Nephron progenitor cell (in vitro differentiated cells): Measurements from ENCODE around the gene TMEM141.
A peak's percentile ranks its signal among the peaks of the same experiment; 100 is the strongest.
"Not testable (repeated sequence)": the region's sequence is repeated elsewhere in the genome, so short reads cannot be mapped to it uniquely, and the experiment has no call there.

Source experiments
- DNase-seq: peaks from one replicate; pipeline ENCODE4 v3.0.0; 2021
- H3K27ac Mint-ChIP-seq: 2 replicates; pipeline ENCODE4 v1.8.0; 2021; ENCODE audit warnings: mild to moderate bottlenecking, moderate library complexity, mixed read lengths
- H3K27me3 Mint-ChIP-seq: 2 replicates; pipeline ENCODE4 v1.8.0; 2021; ENCODE audit warnings: mild to moderate bottlenecking, low read depth, mixed read lengths; ENCODE audit not compliant: poor library complexity
- H3K36me3 Mint-ChIP-seq: 2 replicates; pipeline ENCODE4 v1.8.0; 2021; ENCODE audit warnings: low read depth, mixed read lengths
- H3K4me1 Mint-ChIP-seq: 2 replicates; pipeline ENCODE4 v1.8.0; 2021; ENCODE audit warnings: mixed read lengths
- H3K4me3 Mint-ChIP-seq: 2 replicates; pipeline ENCODE4 v1.8.0; 2021; ENCODE audit warnings: mild to moderate bottlenecking, moderate library complexity, mixed read lengths
- H3K9me3 Mint-ChIP-seq: 2 replicates; pipeline ENCODE4 v1.8.0; 2021; ENCODE audit warnings: mild to moderate bottlenecking, moderate library complexity, mixed read lengths
- TF ChIP-seq, protein P1 (sequence below): fragments of 200-600 bp; sonication (generic); IDR thresholded peaks from 2 replicates; pipeline ENCODE4 v1.5.0; 2021; ENCODE audit warnings: antibody characterized with exemption

The TMEM141 gene

GRCh38 chr9:136765041-136765440, 26.1 kb upstream of the TMEM141 start:
- Mint-ChIP-seq H3K4me1 (peaks cover 31% of the 10 kb centered on the region), H3K36me3 (no peaks in the 10 kb centered on the region), H3K27ac (no peak overlapping the region), H3K9me3 (no peaks in the 10 kb centered on the region), H3K27me3 (peaks cover 23% of the 10 kb centered on the region), H3K4me3 (no peak overlapping the region)
- DNase-seq = no peak
- TF ChIP-seq, protein P1, sequence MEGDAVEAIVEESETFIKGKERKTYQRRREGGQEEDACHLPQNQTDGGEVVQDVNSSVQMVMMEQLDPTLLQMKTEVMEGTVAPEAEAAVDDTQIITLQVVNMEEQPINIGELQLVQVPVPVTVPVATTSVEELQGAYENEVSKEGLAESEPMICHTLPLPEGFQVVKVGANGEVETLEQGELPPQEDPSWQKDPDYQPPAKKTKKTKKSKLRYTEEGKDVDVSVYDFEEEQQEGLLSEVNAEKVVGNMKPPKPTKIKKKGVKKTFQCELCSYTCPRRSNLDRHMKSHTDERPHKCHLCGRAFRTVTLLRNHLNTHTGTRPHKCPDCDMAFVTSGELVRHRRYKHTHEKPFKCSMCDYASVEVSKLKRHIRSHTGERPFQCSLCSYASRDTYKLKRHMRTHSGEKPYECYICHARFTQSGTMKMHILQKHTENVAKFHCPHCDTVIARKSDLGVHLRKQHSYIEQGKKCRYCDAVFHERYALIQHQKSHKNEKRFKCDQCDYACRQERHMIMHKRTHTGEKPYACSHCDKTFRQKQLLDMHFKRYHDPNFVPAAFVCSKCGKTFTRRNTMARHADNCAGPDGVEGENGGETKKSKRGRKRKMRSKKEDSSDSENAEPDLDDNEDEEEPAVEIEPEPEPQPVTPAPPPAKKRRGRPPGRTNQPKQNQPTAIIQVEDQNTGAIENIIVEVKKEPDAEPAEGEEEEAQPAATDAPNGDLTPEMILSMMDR = no peak

GRCh38 chr9:136765745-136766409, 25.3 kb upstream of the TMEM141 start:
- peaks cover 28% of the 10 kb centered on the region for H3K27me3 Mint-ChIP-seq
- H3K9me3 Mint-ChIP-seq, H3K27ac Mint-ChIP-seq, H3K36me3 Mint-ChIP-seq, DNase-seq, H3K4me3 Mint-ChIP-seq: not testable (repeated sequence)
- peaks cover 25% of the 10 kb centered on the region for H3K4me1 Mint-ChIP-seq

- Mint-ChIP-seq H3K4me1 (peaks cover 19% of the 10 kb centered on the region), H3K27me3 (peaks cover 34% of the 10 kb centered on the region)
- peak; percentile 47 for DNase-seq
- H3K27ac Mint-ChIP-seq, H3K9me3 Mint-ChIP-seq, H3K4me3 Mint-ChIP-seq, H3K36me3 Mint-ChIP-seq: not testable (repeated sequence)
- TF ChIP-seq, protein P1 = peak; percentile 50
These were observed 24.6 kb upstream of the TMEM141 start for GRCh38 chr9:136766410-136767120.

- DNase-seq = peak; percentile 79
- H3K4me3 Mint-ChIP-seq = peak overlapping the region; percentile 65
- no peak overlapping the region for H3K27ac Mint-ChIP-seq
- peaks cover 14% of the 10 kb centered on the region for H3K9me3 Mint-ChIP-seq
- TF ChIP-seq, protein P1 = peak; percentile 37
- peaks cover 46% of the 10 kb centered on the region for H3K27me3 Mint-ChIP-seq
- H3K4me1 Mint-ChIP-seq = peaks cover 19% of the 10 kb centered on the region
- no peaks in the 10 kb centered on the region for H3K36me3 Mint-ChIP-seq
These were observed 21.4 kb upstream of the TMEM141 start for GRCh38 chr9:136769710-136770191.

- DNase-seq = no peak
- Mint-ChIP-seq H3K36me3 (no peaks in the 10 kb centered on the region), H3K27ac (no peak overlapping the region), H3K4me3 (no peak overlapping the region), H3K9me3 (peaks cover 17% of the 10 kb centered on the region), H3K27me3 (peaks cover 51% of the 10 kb centered on the region), H3K4me1 (peaks cover 13% of the 10 kb centered on the region)
- TF ChIP-seq, protein P1 = no peak
These were observed 19.2 kb upstream of the TMEM141 start for GRCh38 chr9:136771907-136772415.

DNA sequence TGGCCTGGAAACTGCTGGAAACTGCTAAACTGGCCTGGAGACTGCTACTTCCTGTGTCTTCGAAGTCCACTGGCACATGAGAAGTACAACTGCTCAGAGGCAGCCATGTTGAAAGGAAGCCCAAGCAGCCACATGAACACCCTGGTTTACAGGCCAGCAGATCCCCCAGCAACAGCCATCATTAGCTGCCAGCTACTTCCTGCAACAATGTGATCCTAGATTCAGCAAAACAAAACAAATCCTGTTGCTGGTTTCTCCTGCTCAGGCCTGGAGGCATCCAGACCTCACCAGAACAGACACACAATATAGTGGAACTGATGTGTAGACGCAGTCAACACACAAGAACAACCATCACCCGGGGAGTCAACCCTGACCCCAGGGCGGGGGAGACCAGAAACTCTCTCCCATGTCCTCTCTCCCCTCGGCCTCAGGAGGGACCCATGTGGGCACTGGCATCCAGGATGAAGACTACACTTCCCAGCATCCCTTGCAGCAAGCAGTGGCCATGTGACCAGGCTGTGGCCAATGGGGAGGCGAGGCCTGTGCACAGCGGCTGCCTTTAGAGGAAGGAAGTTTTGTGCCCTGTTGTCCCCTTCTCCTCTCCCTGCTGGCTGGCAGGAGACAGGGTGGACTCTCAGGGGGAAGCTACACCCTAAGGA, 17.6 kb upstream of the TMEM141 start:
- Mint-ChIP-seq H3K4me1 (peaks cover 25% of the 10 kb centered on the region), H3K27ac (no peak overlapping the region), H3K4me3 (no peak overlapping the region), H3K36me3 (no peaks in the 10 kb centered on the region), H3K9me3 (peaks cover 26% of the 10 kb centered on the region), H3K27me3 (peaks cover 50% of the 10 kb centered on the region)
- TF ChIP-seq, protein P1 = no peak
- DNase-seq = no peak
